ENCODE data around the gene PAPPA2. TPM values are rescaled to one million over a fixed set of nuclear protein-coding genes. Genes with fewer than 3 reads are reported as not detected.

PAPPA2 gene
- total RNA-seq, 1 donor from 2014 or later: 0.41 TPM

GRCh38 chr1:176775378-176775777 lies 312.4 kb downstream of the PAPPA2 start:
- Histone ChIP-seq H3K36me3 (no peaks in the 10 kb centered on the region), H3K9me3 (replicated peaks) (no peaks in the 10 kb centered on the region), H3K27me3 (ENCODE audit: low read depth) (no peaks in the 10 kb centered on the region), H3K4me3 (no peak overlapping the region), H3K4me1 (no peaks in the 10 kb centered on the region), H3K27ac (replicated peaks) (no peak overlapping the region)
- TF ChIP-seq, protein P1, sequence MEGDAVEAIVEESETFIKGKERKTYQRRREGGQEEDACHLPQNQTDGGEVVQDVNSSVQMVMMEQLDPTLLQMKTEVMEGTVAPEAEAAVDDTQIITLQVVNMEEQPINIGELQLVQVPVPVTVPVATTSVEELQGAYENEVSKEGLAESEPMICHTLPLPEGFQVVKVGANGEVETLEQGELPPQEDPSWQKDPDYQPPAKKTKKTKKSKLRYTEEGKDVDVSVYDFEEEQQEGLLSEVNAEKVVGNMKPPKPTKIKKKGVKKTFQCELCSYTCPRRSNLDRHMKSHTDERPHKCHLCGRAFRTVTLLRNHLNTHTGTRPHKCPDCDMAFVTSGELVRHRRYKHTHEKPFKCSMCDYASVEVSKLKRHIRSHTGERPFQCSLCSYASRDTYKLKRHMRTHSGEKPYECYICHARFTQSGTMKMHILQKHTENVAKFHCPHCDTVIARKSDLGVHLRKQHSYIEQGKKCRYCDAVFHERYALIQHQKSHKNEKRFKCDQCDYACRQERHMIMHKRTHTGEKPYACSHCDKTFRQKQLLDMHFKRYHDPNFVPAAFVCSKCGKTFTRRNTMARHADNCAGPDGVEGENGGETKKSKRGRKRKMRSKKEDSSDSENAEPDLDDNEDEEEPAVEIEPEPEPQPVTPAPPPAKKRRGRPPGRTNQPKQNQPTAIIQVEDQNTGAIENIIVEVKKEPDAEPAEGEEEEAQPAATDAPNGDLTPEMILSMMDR (IDR thresholded peaks at IDR 0.05; ENCODE audit: borderline replicate concordance): no peak
- intact Hi-C loops (cut with micrococcal nuclease): no loop called here
- DNase-seq: no peak

GRCh38 chr1:176775996-176776395 lies 313.0 kb downstream of the PAPPA2 start:
- no peaks in the 10 kb centered on the region for H3K27me3 ChIP-seq (ENCODE audit: low read depth)
- intact Hi-C loops (cut with micrococcal nuclease): no loop called here
- H3K4me3 ChIP-seq: no peak overlapping the region
- no peak overlapping the region for H3K27ac ChIP-seq (replicated peaks)
- H3K9me3 ChIP-seq (replicated peaks): no peaks in the 10 kb centered on the region
- no peak for DNase-seq
- TF ChIP-seq, protein P1 (IDR thresholded peaks at IDR 0.05; ENCODE audit: borderline replicate concordance): no peak
- H3K4me1 ChIP-seq: no peaks in the 10 kb centered on the region
- H3K36me3 ChIP-seq: no peaks in the 10 kb centered on the region

DNA sequence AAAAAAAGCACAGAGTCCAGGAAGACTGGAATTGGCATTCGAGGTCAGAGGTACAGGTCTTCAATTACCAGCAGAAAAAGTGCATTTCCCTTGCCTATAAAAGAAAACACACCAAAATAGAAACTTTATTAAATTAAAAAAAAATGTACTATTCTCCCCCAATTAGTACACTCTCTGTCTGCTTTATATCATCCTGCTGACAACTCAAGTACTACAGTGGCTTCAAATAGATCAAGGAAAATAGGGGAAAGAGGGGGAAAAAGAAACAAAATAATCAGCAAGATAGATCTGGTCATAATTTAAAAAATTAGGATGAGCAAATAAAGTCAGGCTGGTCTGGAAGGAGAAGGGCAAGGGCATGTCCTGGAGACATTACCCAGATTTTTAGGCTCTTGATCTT lies 315.1 kb downstream of the PAPPA2 start:
- no peaks in the 10 kb centered on the region for H3K4me1 ChIP-seq
- H3K9me3 ChIP-seq (replicated peaks): no peaks in the 10 kb centered on the region
- H3K4me3 ChIP-seq: no peak overlapping the region
- TF ChIP-seq, protein P1 (IDR thresholded peaks at IDR 0.05; ENCODE audit: borderline replicate concordance): no peak
- H3K27ac ChIP-seq (replicated peaks): no peak overlapping the region
- DNase-seq: no peak
- H3K27me3 ChIP-seq (ENCODE audit: low read depth): no peaks in the 10 kb centered on the region
- no peaks in the 10 kb centered on the region for H3K36me3 ChIP-seq
- intact Hi-C loops (cut with micrococcal nuclease): no loop called here

DNA sequence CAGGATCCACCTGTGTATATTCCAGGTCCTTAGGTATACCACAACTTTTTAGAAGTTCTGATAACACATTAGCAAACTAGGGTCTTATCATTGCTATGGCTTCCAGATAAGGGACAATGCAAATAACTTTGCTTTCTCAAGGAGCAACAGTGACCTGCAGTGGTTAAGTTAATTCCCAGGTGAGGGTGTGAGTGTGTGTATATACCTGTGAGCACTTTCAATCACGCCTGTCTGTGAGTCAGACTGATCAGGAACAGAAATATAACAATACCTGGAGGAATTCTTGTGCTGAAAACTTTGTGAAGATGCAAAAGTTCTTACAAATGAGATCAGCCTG lies 317.0 kb downstream of the PAPPA2 start:
- intact Hi-C loops (cut with micrococcal nuclease): no loop called here
- DNase-seq: no peak
- no peaks in the 10 kb centered on the region for H3K36me3 ChIP-seq
- no peak overlapping the region for H3K4me3 ChIP-seq
- TF ChIP-seq, protein P1 (IDR thresholded peaks at IDR 0.05; ENCODE audit: borderline replicate concordance): no peak
- no peaks in the 10 kb centered on the region for H3K4me1 ChIP-seq
- H3K27me3 ChIP-seq (ENCODE audit: low read depth): no peaks in the 10 kb centered on the region
- no peak overlapping the region for H3K27ac ChIP-seq (replicated peaks)
- no peaks in the 10 kb centered on the region for H3K9me3 ChIP-seq (replicated peaks)

GRCh38 chr1:176783309-176783708 lies 320.3 kb downstream of the PAPPA2 start:
- H3K36me3 ChIP-seq: no peaks in the 10 kb centered on the region
- no peaks in the 10 kb centered on the region for H3K9me3 ChIP-seq (replicated peaks)
- no peaks in the 10 kb centered on the region for H3K27me3 ChIP-seq (ENCODE audit: low read depth)
- no peak overlapping the region for H3K27ac ChIP-seq (replicated peaks)
- TF ChIP-seq, protein P1 (IDR thresholded peaks at IDR 0.05; ENCODE audit: borderline replicate concordance): no peak
- intact Hi-C loops (cut with micrococcal nuclease): no loop called here
- DNase-seq: no peak
- no peaks in the 10 kb centered on the region for H3K4me1 ChIP-seq
- no peak overlapping the region for H3K4me3 ChIP-seq

GRCh38 chr1:176785056-176785455 lies 322.1 kb downstream of the PAPPA2 start:
- Histone ChIP-seq H3K27me3 (ENCODE audit: low read depth) (no peaks in the 10 kb centered on the region), H3K4me1 (peaks cover 4% of the 10 kb centered on the region), H3K27ac (replicated peaks) (no peak overlapping the region), H3K36me3 (no peaks in the 10 kb centered on the region), H3K4me3 (no peak overlapping the region), H3K9me3 (replicated peaks) (no peaks in the 10 kb centered on the region)
- intact Hi-C loops (cut with micrococcal nuclease): no loop called here
- no peak for DNase-seq
- TF ChIP-seq, protein P1 (IDR thresholded peaks at IDR 0.05; ENCODE audit: borderline replicate concordance): no peak

All from left ventricle myocardium inferior (tissue), 1 donor.